ENCODE data around the gene KIF20A.

GRCh38 chr5:138139781-138140090, 39.2 kb upstream of the KIF20A start:
- no peak for TF ChIP-seq POLR2A (IDR thresholded peaks at IDR 0.05; ENCODE audit: borderline replicate concordance, extremely low read depth, insufficient read depth, insufficient read length)
- no peak for TF ChIP-seq REST (IDR thresholded peaks at IDR 0.05; ENCODE audit: low read depth)
- TF ChIP-seq EZH2 (IDR thresholded peaks at IDR 0.05), result no peak
- no peak for TF ChIP-seq CTCF (IDR thresholded peaks at IDR 0.05 in 2 of 3, conservative IDR thresholded peaks at IDR 0.05 in 1 of 3; ENCODE audit: borderline replicate concordance in 1 of 3, insufficient read depth in 1 of 3, low read depth in 2 of 3, low read length in 2 of 3)
- no peak for TF ChIP-seq FOSL1 (IDR thresholded peaks at IDR 0.05; ENCODE audit: low read depth)
- TF ChIP-seq TCF7L2 (IDR thresholded peaks at IDR 0.05; ENCODE audit: borderline replicate concordance, extremely low read depth, insufficient read depth, insufficient read length), result no peak
- no peak for TF ChIP-seq YY1 (IDR thresholded peaks at IDR 0.05; ENCODE audit: extremely low read depth, insufficient replicate concordance, low read depth, low read length)
- TF ChIP-seq SP1 (IDR thresholded peaks at IDR 0.05; ENCODE audit: low read depth), result no peak

Data from HCT116 (cell line).